Measurements from ENCODE around the gene ARIH2.
A peak's percentile ranks its signal among the peaks of the same experiment; 100 is the strongest.
"Not testable (repeated sequence)": the region's sequence is repeated elsewhere in the genome, so short reads cannot be mapped to it uniquely, and the experiment has no call there.

The ARIH2 gene

DNA sequence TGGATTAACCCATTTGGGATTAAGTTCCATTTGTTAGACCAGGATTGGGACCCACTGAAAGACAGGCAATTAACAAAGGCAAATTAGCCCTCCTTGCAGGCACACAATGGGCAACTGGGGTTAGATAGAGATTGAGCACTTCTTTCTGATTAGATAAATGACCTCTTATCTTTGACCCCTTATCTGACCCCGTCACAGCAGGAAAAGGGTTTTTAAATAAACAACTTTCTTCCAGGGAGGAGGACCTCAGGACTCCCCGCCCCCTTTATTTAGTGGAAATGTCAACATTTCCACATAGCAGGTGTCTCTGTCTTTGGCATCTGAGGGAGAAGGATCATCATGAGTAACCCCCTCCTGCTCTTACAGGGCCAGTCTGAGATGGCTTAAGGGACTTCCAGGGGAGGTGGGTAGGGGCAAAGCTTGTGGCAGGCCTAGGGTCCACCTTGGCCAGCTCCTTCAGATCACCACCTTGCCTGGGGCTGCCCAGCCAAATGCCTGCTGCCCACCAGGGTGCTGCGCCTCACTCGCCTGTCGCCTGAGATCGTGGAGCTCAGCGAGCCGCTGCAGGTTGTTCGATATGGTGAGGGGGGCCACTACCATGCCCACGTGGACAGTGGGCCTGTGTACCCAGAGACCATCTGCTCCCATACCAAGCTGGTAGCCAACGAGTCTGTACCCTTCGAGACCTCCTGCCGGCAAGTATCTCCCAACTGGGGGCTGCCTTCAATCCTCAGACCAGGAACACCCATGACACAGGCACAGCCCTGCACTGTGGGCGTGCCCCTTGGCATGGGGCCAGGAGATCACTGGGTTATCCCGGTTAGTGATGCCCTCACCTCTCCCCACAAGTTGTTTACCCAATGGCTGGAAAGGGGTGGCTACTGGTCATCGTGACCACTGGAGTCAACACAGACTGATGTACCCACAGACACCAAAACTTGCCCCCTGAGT, 86.0 kb downstream of the ARIH2 start:
- DNase-seq (ENCODE audit: low read depth): no peak

DNA sequence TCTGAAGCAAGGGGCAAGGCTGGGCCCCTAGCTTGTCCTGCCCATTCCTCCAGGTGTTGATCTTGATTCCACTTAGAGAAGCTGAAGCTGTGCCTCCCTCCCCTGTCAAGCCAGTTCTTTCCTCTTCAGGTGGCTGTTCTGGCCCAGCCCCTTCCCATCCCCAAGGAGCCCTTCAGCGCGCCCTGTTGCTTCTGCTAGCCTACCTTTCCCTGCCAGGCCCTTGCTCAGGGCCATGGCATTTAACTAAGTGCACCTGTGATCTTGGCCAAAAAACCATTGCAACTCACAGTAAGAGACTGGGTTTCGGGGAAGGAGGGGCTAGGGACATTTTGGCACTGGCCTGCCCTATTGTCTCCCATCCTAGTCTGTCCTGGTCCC, 86.7 kb downstream of the ARIH2 start:
- no peak for DNase-seq (ENCODE audit: low read depth)

GRCh38 chr3:49005998-49006397, 87.4 kb downstream of the ARIH2 start:
- DNase-seq (ENCODE audit: low read depth): no peak

DNA sequence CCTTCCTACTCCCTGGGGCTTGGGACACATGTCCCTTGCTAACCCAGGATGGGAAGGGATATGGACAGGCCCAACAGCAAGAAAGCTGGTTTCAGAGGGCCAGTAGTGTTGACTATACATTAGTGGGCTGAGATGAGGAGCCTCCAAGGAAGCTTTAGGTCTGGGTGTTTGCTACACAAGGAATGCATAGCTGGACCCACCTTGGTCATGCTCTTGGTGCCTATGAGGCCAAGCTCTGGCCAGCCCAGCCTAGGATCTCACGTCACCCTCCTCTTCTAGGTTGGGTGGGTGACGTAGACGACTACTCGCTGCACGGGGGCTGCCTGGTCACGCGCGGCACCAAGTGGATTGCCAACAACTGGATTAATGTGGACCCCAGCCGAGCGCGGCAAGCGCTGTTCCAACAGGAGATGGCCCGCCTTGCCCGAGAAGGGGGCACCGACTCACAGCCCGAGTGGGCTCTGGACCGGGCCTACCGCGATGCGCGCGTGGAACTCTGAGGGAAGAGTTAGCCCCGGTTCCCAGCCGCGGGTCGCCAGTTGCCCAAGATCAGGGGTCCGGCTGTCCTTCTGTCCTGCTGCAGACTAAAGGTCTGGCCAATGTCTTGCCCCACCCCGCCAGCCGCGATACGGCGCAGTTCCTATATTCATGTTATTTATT, 87.9 kb downstream of the ARIH2 start:
- DNase-seq (ENCODE audit: low read depth): peak; percentile 55

GRCh38 chr3:49007068-49007770, 88.6 kb downstream of the ARIH2 start, which contains the start of gene WDR6:
WDR6 (plus strand) TSS chr3:49007391; CDS start chr3:49007432, 41 bp downstream.
- DNase-seq (ENCODE audit: low read depth): peak; percentile 98

GRCh38 chr3:49007771-49008528, 89.3 kb downstream of the ARIH2 start:
- DNase-seq (ENCODE audit: low read depth): peak; percentile 92

GRCh38 chr3:49008627-49009026, 90.0 kb downstream of the ARIH2 start:
- DNase-seq (ENCODE audit: low read depth): not testable (repeated sequence)

GRCh38 chr3:49009396-49009795, 90.8 kb downstream of the ARIH2 start:
- no peak for DNase-seq (ENCODE audit: low read depth)

GRCh38 chr3:49012441-49013017, 93.9 kb downstream of the ARIH2 start:
- DNase-seq (ENCODE audit: low read depth): no peak

- no peak for DNase-seq (ENCODE audit: low read depth)
Measured at GRCh38 chr3:49013113-49013737, 94.6 kb downstream of the ARIH2 start.

DNA sequence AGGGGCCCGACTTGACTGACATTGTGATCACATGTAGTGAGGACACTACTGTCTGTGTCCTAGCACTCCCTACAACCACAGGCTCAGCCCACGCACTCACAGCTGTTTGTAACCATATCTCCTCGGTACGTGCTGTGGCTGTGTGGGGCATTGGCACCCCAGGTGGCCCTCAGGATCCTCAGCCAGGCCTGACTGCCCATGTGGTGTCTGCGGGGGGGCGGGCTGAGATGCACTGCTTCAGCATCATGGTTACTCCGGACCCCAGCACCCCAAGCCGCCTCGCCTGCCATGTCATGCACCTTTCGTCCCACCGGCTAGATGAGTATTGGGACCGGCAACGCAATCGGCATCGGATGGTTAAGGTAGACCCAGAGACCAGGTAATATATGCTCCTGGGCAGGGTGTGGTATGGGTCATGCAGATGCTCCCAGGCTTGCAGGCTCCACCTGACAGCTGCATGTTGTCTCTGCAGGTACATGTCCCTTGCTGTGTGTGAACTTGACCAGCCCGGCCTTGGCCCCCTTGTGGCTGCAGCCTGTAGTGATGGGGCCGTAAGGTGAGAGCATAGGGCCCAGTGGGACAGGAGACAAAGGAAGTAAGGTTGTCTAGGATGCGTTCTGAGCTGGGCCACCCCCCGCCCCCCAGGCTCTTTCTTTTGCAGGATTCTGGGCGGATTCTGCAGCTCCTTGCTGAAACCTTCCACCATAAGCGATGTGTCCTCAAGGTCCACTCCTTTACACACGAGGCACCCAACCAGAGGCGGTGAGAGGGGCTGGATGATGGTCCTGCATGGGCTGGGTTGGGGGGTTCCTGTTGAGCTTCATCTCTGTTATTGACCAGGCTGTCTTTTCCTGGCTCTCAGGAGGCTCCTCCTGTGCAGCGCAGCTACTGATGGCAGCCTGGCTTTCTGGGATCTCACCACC, 95.4 kb downstream of the ARIH2 start:
- peak; percentile 60 for DNase-seq (ENCODE audit: low read depth)

- no peak for DNase-seq (ENCODE audit: low read depth)
Measured at GRCh38 chr3:49015072-49015471, 96.4 kb downstream of the ARIH2 start.

- DNase-seq (ENCODE audit: low read depth): peak; percentile 57
Measured at GRCh38 chr3:49015765-49016164, 97.1 kb downstream of the ARIH2 start.

GRCh38 chr3:49016414-49017228, 98.0 kb downstream of the ARIH2 start:
- DNase-seq (ENCODE audit: low read depth): no peak

GRCh38 chr3:49017229-49017970, 98.8 kb downstream of the ARIH2 start:
- peak; percentile 28 for DNase-seq (ENCODE audit: low read depth)

DNA sequence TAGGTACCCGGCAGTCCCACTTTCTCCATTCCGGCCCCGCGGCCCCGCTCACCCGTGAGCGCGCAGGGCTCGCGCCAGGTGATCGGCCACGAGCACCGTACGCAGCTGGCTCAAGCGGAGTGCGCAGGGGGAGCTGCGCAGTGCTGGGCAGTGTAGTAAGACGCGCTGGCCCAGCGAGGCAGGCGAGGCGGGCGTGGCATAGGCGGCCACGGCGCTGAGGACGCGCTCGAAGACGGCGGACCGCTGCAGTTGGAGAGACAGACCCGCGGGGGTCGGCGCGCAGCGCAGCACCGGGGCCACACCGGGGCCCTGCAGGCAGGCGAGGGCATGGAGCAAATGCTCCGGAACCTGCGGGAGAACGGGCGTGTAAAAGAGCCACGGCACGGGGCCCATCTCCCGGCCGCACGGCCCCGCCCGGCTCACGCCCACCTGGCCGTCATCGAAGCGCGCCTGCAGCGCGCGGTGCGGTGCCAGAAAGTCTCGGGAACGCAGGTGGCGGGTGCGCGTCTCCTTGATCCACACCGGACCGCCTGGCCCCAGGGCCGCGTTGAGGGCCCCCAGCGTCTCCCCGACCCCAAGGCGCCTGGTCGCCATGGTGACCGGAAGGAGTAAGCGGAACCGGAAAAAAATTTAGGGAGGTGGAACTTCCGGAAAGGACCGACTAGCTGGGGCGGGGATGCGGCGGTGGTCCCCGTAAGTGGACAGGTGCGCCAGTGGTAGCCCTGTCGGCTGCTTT, 99.5 kb downstream of the ARIH2 start, which contains the start of gene DALRD3:
DALRD3 (minus strand) TSS at position 610 of the 736 bp plus-strand sequence; CDS start at position 594, 16 bp downstream.
- peak; percentile 66 for DNase-seq (ENCODE audit: low read depth)

DNA sequence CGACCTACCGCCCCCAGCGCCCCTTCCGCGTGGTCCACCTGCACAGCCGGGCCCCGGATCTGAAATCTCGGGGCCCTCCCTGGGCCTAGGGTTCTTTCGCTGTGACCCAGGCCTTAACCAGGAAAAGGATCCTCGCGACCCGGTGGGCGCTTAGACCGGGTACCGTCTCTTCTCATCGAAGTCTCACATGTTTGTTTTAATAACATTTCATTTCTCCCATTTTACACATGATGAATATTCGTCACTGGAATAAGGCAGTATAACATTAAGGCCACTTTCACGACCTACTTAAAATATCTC, 100.0 kb downstream of the ARIH2 start:
- peak; percentile 28 for DNase-seq (ENCODE audit: low read depth)

- no peak for DNase-seq (ENCODE audit: low read depth)
Measured at GRCh38 chr3:49019941-49020329, 101.3 kb downstream of the ARIH2 start.

Measured in ELR (cell line).